GDM1 (cell line): ENCODE measurements around the gene MTHFD1L.
"Not testable (repeated sequence)": the region's sequence is repeated elsewhere in the genome, so short reads cannot be mapped to it uniquely, and the experiment has no call there.

Experiments used
- DNase-seq: peaks from one replicate; lab custom pipeline; 2025; lab: John Stamatoyannopoulos, UW

MTHFD1L gene

DNA sequence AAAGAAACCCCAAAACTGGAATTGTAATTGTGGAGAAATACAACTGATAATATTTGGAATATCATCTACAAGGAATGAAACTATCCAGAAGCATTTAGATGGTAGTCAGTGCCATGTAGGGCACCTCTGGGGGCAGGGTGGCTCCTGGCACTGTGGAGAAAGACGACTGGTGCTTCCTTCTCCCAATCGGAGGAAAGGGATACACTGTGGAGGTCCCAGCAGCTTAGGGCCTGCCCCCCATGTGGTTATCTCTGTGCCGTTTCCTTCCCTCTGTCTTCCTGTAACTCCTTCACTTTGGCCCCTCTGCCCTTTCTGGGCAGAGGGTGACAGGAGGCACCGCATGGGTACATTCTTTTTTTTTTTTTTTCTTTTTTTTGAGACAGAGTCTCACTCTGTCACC, 178.4 kb downstream of the MTHFD1L start:
- DNase-seq = no peak

DNA sequence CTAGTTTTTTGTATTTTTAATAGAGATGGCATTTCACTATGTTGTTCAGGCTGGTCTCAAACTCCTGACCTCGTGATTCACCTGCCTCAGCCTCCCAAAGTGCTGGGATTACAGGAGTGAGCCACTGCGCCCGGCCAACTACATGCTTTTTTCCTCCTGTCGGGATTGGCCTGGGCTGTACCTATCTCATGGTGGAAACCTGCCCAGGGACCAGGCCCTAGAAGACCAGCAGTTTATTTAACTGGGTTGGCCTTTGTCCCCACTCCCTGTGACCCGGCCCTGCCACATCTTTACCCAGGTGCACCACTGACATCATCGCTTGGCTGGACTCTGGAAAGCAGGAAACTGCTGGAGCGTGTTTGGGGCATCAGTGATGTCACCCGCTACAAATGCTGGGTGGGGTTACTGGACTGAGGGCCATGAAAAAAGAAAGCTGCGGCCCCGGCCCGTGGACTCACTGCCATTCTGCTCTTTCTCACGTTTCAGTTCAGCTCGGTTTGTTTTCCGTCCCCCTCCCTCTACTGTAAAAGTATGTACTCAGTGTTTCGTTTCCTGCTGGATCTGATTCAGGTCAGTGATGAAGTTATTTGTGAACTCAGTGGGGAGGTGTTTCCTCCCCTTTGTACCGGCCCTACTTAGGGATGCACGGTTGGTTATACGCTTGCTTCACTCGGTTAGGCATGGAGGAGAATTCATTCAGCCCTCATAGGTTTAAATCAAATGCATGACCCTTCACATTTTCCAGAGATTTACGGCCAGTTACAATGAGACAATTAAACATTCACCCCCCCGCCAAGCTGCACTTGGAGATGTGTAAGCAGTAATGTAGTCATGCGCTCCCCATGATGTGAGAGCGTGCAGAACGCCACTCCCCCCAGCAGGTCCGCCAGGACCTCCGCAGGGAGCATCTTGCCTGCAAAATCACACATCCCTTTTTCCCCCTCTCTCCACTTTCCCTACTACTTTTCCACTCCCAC, 179.3 kb downstream of the MTHFD1L start:
- no peak for DNase-seq

DNA sequence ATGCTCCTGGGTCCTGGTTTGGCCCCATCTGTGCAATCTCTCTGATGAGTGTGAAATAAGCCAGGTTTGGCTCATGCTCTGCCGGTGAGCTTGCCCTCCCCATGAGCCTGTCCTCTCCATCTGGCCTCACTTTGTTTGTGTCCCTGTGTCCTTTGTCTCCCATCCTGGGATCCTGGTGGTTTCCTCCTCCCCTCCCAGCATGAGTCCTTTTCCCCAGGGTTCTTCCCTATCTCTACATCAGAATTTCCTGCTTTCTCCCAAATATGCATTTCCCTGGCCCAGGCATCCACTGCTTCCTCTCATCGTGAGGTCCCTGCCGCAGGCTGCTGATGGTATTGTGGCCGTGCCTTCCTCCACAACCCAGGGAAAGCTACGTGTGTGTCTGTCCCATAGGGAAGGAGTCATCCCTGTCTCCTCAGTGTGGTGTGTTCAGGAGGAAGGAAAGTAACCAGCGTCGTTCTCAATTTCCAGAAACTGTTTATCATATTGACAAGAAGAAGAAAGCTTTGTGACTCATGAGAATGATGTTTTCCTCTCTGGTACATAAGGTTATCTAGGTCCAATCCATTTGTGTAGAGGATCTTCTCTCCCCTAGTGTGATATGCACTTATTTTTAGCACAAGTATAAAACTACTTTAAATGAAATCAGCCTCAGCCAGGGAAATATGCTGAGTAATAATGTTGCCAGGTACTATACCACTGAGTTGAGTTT, 180.2 kb downstream of the MTHFD1L start:
- DNase-seq = not testable (repeated sequence)

DNA sequence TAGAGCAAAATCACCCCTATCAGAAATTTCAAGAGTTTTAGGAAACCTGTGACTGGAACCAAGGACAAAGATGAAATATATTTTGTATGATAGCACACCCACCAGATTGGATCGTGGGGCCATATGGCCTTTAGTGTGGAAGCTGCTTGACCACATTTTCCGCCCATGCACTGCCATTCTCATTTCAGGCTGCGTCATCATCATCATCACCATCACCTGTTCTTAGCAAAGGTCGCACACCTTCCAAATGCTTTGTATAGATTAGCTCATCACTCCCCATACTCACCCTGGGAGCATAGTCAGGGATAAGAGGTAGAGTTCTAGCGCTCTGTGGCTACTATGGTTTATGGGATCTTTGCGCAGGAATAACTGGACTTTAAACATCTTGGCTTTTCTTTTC, 185.7 kb downstream of the MTHFD1L start:
- DNase-seq = no peak

DNA sequence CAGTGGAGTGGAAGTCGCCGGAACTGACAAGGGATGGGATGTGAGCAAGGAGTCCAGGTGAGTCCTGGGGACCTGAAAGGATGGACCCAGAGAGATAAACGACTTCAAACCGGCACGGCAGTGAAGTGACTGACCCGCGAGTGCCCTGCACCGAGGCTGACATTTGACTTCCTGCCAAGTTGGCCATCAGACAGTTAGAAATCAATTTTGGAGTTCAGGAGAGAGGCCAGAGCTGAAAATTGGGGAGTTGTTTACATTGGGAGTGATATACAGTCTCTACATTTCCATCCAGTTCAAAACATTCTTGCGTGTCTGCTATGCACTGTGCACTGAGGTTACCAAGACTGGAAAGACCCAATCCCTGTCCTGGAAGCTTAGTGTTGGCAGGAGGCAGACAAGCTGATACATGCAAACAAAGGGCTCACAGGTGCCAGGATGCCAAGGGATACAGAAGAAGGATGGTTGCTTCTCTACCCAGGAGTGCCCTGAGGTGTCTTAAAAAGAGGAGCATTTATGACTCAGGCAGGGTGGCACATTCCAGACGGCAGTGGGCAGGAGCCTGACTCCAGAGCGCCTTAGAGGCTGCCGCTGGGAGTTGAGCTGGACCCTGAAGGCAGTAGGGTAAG, 186.6 kb downstream of the MTHFD1L start:
- DNase-seq = no peak

DNA sequence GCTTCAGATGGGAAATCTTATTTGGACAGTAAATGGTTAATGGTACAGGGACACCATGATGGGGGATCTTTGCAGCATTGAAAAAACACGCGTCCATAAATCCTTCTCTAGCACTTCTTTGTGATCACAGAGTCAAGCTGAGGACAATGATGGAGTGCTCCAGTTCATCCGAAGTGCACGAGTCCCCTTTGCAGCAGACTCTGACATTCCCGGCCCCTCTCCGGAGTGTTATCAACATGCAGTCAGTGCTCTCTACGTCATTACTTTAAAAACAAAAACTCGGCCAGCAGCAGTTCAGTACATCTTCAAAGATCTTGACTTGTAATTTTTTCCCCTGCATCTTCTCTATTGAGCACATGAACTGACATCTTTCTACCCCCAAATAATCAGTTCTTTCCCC, 188.8 kb downstream of the MTHFD1L start:
- DNase-seq = no peak

DNA sequence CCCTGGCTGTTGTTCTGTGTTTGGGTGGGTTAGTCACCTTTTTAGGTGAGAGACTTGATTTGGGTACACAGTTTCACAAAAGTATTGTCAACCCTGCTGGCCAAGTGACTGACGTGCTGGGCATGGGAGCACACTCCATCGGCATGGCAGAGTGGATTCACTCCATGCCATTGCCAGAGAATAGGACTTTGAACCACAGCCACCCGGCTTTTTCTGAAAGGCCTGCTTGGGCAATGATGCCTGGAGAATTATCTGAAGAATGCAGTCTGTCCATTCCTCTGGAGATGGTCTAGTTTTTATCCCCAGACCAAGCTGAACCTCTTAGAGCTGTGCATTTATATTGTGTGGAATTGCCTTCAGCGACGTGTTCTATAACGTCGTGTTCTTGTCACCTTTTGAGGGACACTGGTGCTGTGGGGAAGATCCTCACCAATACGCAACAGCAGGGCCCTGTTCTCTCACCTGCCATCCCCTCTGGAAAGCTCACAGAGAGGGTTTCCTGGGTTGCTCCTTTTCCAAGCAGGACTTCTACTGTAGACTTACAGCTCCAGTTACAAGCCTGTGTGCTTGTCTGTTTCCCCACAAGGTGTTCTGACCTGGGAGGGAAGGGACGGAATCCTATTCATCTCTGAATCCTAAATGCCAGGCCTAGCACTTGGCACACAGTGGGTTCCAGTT, 190.9 kb downstream of the MTHFD1L start:
- DNase-seq = no peak

DNA sequence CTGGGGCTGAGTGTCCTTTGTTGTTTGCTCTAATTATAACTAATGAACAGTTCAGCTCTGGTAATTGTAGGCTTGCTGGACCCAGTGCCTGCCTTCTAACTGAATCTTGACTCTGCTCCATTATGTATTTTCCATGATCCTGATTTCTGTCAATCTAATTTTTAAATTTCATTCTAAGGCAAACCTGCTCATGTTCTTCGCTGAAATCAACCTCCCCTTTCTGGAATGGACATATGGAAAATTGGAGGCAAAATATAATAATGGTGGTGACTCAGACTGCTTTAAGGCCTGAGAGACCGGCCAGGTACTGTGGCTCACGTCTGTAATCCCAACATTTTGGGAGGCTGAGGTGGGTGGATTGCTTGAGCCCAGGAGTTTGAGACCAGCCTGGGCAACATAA, 191.6 kb downstream of the MTHFD1L start:
- DNase-seq = no peak

DNA sequence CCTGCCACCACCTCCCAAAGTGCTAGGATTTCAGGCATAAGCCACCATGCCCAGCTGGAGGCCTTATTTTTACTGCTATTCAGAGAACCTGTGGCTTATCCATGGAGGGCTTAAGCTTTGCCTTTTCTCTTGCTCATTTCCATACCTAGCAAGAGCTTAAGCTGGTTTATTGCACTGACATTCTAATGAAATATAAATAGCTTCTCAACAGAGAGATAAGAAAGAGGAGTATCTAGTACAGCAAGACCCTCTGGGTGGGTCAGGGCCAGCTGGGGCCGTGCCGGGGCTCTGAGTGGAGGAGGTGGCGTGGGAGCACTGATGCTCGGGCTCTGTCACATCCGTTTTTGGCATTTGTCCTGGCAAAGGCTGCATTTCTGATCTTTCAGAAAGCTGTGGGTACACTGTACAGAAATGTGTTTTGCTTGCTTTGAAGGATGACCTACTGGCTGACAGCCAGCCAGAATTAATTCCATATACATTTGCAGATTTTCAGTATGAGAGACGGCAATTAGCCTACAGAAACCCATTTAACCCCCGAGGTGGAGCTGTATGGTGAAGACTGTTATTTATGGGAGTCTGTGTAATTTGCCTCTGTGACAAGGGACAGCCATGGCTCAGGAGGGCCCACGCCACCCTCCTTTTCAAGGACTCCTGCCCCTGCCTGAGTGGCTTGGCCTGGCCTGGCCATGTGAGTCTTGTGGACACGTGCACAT, 192.7 kb downstream of the MTHFD1L start:
- no peak for DNase-seq

DNA sequence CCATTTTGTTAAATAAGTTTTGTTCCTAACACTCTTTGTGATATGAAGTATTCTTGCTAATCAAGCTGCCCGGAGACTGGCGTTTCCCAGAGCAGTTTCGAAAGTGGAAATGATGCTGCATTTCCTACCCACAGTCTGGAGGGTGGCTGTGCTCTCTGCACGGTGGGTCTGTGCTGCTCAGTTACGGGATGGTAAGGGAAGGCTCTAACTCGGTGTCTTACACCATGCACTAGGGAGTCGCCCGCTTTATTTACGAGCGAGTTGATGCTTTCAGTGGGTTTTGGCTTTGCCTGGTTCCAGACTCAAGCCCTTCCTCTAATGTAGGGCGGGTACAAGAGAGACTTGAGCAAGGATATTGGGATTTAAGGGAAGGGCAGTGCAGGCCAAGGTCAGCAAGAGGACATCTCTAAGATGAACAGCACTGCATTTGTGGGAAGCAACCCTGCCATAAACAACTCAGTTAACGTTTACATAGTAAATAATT, 194.2 kb downstream of the MTHFD1L start:
- DNase-seq = no peak

DNA sequence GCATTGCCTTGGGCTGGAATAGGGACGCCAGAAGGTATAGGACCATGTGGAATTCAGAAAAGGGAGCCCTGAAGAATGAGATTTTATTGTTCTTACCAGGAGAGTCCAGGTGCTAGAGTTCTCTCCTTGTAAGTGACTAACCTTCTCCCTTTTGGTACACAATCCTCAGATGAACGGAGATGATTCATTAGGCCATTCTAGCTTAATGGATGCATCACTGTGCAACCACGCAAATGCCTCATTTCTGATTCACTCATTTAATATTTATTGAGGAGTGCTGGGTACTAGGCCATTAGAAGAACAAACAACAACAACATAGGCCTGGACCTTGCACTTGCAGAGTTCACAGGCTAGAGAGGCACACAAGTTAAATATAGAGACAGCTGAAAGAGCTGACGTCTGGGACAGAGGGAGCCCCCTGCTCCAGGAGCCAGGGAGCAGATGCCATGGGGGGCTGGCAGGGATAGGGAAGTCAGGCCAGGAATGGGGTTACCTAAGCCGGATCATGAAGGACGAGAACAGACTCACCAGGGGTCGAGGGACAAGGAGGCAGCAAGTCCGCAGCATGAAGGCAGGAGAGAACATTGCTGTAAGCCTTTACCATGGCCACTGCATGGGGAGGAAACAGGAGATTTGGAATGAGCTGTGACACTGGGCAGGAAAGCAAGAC, 194.7 kb downstream of the MTHFD1L start:
- no peak for DNase-seq

DNA sequence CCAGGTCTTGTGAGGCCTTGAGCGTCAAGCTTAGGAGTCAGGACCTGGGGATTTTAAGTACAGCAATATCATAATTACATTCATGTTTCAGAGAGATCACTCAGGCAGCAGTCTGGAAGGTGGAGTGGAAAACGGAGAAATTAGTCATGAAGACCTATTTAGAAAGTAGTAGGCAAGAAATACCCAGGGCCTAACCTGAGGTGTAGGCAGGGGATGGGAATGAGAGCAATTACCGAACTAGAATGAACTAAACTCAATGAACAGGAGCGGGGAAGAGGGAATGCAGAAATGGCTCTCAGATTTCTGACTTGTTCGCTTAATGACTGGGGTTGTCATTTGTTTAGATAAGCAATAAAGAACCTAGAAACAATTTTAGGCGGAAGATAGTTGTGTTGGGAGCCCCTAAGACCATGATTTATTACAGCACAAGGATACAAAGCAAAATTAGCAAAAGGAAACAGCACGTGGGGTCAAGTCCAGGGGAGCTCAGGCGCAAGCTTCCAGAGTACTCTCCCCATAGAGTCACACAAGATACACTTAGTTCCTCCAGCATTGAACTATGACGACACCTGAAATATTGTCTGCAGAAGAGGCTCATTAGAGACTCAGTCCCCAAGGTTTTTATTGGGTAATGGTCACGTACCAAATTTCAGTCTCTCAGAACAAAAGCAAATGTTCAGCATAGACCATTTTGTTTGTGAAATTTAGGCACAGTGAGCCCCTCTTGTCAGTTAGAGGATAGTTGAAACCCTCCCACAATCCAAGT, 195.4 kb downstream of the MTHFD1L start:
- DNase-seq = no peak

DNA sequence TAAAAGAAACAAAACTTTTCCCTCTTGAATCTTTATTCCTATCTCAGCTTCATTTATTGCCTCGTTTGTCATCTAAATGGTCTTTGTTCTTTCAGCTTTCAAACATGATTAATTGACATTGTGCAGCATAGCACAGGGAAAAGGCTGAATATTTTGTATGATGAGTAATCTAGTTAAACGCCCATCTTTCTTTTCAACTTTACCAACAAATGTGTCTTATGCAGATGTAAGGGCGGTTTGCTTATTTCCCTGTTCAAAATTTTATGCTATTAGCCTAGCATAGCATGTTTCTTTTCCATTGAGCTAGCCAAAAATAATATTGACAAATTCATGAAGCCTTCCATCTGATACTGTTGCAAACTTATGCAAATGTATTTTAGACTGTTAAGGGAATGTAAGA, 197.8 kb downstream of the MTHFD1L start:
- DNase-seq = no peak

DNA sequence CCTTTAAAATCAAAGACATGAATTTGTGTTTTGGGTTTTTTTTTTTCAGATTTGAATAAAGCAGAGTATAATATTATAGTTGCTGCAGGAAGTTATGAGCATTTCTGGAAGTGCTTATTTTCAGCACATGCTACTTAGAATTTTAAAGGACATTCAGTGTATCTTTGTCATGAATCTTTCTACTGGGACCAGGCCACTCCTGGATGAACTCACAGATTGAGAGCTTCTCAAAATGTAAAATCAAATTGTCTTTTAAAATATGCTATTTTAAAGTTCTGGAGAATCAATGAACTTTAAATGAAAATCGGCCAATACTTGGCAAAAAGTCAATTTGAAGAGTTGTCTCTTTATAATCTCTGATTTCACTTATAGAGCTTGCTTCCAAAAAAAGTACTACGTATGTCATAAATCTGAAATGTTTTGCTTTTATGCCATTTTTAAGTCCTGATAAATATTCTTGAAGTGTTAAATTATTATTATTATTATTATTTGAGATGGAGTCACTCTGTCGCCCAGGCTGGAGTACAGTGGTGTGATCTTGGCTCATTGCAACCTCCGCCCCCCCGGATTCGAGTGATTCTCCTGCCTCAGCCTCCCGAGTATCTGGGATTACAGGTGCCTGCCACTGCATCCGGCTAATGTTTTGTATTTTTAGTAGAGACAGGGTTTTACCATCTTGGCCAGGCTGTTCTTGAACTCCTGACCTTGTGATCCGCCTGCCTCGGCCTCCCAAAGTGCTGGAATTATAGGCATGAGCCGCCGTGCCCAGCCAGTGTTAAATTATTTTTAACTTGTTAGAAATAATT, 198.5 kb downstream of the MTHFD1L start:
- no peak for DNase-seq

DNA sequence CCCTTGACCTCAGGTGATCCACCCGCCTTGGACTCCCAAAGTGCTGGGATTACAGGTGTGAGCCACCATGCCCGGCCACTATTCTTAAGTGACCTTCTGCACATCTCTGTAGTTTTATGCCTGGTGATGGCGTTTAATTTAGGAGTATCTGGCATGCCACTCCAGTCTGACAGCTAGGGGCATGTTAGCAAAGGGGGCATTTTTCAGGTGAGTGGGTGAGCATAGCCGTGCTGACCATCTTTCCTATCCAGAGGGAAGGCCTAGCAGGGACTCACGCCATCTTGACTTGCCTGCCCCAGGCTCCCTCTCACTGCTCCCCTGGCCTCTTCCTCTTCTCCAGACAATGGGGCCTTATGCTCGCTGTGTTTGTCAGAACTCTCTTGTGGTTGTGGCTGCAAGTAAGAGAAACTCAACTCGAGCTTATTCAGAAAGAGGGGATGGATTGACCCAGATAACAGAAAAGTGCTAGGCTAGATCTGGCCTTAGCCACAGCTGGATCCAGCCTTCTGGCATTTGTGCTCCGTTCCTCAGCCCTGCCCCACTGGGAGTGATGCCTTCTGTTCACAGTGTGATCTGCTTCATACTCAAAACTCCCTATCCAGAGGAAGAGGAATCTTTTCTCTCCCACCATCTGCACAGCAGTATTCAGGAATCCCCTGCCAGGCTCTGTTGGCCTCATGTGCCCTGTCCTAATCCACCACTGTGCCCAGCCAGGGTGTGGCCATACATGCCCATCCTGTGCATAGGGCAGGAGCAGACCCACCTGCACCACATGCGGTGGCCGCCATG, 199.7 kb downstream of the MTHFD1L start:
- DNase-seq = no peak

DNA sequence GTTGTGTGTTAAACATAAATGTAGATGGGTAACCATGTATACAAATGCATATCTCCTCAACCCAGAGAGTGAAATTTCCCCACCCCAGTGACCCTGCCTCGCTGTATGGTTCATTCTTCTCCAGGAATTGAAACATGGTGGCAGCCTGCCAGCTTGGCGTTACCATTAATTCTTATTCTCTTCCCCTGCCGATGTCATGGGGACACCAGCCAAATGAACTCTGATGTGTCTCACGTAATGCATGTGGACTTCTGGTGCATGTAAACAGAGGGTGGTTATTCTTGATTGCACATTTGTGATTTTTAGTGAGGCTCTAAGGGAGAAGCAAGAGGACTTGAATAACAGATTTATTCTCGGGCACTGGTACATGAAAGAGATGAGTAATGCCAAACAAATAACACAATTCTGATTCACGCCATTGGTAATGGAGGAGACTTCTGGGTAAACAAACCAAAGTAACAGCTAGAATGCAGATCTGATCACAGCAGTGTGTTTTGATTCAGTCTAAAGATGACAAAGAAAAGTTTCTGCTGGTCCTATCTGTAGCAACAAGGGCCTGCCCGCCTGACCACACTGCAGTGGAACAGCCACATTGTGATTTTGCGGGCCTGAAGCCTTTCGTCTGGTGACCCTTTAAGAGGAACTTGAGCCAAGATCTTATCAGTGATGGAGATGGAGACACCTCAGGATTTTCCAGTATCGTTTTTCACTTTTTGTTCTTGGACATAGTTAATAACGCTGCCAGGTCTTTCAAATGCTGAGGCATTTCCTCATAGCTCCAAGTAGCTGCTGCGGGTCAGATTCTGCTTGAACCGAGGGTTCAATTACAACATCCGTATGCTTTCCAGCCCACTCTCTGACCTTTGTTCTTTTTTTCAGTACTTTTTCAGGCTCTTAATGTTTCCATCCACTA, 202.4 kb downstream of the MTHFD1L start:
- DNase-seq = no peak

DNA sequence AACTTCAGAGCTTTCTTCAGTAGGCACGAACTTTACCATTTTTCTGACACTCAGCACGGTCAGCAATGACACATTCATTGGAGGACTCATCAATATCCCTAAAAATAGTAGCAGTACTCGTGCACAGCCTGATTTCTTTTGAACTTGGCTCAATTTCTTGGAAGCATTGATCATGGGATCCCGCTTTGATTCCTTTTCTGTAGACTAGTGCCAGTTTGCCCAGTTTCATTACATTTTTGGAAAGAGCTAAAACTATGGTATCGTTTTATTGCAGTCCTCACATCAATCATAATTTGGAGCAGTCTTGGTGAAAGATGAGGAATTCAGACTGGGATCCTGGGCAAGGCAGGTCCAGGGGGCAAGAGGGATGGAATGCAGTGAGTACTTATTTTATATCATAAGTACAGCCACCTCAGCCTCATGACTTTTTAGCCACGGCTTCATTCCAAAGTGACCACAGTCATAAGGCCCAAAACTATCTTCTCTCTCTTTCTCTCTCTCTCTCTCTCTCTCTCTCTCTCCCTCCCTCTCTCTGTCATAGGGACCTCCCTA, 203.3 kb downstream of the MTHFD1L start:
- no peak for DNase-seq
